ENCODE measurements around the gene TRAFD1.

Gene TRAFD1

GRCh38 chr12:112148031-112148513, 22.7 kb downstream of the TRAFD1 start (continued):
- no peak for TF ChIP-seq ISL1 (CRISPR knock-in tag; IDR thresholded peaks at IDR 0.05)

DNA sequence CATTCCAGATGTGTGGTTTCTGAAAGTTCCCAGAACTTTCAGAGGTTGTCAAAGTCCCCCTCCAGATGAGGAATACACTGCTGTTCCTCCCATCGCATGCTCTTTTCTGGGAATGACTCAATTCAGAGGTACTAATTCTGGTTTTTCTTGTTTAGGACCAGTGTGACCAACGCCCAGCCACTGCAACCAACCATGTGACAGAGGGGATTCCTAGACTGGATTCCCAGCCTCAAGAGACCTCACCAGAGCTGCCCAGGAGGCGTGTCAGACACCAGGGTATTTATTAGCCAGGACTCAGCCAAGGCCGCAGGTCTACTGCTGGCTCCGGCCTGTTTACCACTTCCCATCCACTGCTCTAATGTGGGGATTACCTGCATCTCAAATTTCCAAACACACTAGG, 24.2 kb downstream of the TRAFD1 start:
- ATAC-seq: no peak

DNA sequence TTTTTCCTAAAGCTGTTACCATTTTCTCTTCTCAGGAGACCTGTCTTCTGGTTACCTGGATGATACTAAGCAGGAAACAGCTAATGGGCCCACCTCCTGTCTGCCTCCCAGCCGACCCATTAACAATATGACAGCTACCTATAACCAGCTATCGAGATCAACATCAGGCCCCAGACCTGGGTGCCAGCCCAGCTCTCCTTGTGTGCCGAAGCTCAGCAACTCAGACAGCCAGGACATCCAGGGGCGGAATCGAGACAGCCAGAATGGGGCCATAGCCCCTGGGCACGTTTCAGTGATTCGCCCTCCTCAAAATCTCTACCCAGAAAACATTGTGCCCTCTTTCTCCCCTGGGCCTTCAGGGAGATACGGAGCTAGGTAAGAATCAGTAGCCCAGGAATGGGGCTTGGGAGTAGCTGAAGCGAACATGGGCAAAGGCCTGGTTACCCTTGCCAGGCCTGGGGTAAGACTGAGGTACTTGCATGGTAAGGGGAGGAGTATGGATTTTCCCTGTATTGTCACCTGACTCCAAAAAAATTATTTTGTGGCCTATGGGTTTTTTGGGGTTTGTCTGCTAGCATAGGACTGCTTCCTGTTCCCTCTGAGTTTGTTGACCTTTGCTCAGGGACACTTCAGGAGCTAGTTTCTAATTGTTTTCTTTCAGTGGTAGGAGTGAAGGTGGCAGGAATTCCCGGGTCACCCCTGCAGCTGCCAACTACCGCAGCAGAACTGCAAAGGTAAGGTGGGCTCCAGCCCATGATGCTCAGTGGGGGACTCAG, 26.6 kb downstream of the TRAFD1 start:
- no peak for TF ChIP-seq ZFP3 (CRISPR knock-in tag; IDR thresholded peaks at IDR 0.05)
- no peak for TF ChIP-seq SNAI2 (CRISPR knock-in tag; IDR thresholded peaks at IDR 0.05)
- TF ChIP-seq, protein P1, sequence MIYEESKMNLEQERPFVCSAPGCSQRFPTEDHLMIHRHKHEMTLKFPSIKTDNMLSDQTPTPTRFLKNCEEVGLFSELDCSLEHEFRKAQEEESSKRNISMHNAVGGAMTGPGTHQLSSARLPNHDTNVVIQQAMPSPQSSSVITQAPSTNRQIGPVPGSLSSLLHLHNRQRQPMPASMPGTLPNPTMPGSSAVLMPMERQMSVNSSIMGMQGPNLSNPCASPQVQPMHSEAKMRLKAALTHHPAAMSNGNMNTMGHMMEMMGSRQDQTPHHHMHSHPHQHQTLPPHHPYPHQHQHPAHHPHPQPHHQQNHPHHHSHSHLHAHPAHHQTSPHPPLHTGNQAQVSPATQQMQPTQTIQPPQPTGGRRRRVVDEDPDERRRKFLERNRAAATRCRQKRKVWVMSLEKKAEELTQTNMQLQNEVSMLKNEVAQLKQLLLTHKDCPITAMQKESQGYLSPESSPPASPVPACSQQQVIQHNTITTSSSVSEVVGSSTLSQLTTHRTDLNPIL (CRISPR knock-in tag; IDR thresholded peaks at IDR 0.05; ENCODE audit: low read depth): no peak
- TF ChIP-seq, protein P2, sequence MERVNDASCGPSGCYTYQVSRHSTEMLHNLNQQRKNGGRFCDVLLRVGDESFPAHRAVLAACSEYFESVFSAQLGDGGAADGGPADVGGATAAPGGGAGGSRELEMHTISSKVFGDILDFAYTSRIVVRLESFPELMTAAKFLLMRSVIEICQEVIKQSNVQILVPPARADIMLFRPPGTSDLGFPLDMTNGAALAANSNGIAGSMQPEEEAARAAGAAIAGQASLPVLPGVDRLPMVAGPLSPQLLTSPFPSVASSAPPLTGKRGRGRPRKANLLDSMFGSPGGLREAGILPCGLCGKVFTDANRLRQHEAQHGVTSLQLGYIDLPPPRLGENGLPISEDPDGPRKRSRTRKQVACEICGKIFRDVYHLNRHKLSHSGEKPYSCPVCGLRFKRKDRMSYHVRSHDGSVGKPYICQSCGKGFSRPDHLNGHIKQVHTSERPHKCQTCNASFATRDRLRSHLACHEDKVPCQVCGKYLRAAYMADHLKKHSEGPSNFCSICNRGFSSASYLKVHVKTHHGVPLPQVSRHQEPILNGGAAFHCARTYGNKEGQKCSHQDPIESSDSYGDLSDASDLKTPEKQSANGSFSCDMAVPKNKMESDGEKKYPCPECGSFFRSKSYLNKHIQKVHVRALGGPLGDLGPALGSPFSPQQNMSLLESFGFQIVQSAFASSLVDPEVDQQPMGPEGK (CRISPR knock-in tag; IDR thresholded peaks at IDR 0.05; ENCODE audit: borderline replicate concordance): no peak
- no peak for TF ChIP-seq ZNF70 (CRISPR knock-in tag; IDR thresholded peaks at IDR 0.05)
- TF ChIP-seq ZNF8 (CRISPR knock-in tag; IDR thresholded peaks at IDR 0.05): no peak
- ATAC-seq: no peak

More for the DNA sequence above, 24.2 kb downstream of the TRAFD1 start:
- no peak for TF ChIP-seq TCF4 (CRISPR knock-in tag; IDR thresholded peaks at IDR 0.05; ENCODE audit: borderline replicate concordance)
- no peak for TF ChIP-seq ZNF8 (CRISPR knock-in tag; IDR thresholded peaks at IDR 0.05)
- TF ChIP-seq GLIS3 (CRISPR knock-in tag; IDR thresholded peaks at IDR 0.05): no peak
- TF ChIP-seq, protein P3, sequence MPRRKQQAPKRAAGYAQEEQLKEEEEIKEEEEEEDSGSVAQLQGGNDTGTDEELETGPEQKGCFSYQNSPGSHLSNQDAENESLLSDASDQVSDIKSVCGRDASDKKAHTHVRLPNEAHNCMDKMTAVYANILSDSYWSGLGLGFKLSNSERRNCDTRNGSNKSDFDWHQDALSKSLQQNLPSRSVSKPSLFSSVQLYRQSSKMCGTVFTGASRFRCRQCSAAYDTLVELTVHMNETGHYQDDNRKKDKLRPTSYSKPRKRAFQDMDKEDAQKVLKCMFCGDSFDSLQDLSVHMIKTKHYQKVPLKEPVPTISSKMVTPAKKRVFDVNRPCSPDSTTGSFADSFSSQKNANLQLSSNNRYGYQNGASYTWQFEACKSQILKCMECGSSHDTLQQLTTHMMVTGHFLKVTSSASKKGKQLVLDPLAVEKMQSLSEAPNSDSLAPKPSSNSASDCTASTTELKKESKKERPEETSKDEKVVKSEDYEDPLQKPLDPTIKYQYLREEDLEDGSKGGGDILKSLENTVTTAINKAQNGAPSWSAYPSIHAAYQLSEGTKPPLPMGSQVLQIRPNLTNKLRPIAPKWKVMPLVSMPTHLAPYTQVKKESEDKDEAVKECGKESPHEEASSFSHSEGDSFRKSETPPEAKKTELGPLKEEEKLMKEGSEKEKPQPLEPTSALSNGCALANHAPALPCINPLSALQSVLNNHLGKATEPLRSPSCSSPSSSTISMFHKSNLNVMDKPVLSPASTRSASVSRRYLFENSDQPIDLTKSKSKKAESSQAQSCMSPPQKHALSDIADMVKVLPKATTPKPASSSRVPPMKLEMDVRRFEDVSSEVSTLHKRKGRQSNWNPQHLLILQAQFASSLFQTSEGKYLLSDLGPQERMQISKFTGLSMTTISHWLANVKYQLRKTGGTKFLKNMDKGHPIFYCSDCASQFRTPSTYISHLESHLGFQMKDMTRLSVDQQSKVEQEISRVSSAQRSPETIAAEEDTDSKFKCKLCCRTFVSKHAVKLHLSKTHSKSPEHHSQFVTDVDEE (CRISPR knock-in tag; IDR thresholded peaks at IDR 0.05): no peak
- no peak for TF ChIP-seq CSRNP3 (CRISPR knock-in tag; IDR thresholded peaks at IDR 0.05)
- TF ChIP-seq ZNF565 (CRISPR knock-in tag; conservative IDR thresholded peaks at IDR 0.05; ENCODE audit: low read depth): no peak
- TF ChIP-seq RARB (CRISPR knock-in tag; IDR thresholded peaks at IDR 0.05): no peak
- TF ChIP-seq ESRRG (CRISPR knock-in tag; IDR thresholded peaks at IDR 0.05): no peak
- no peak for TF ChIP-seq PPARA (CRISPR knock-in tag; IDR thresholded peaks at IDR 0.05; ENCODE audit: borderline replicate concordance)
- no peak for TF ChIP-seq ZFP30 (CRISPR knock-in tag; IDR thresholded peaks at IDR 0.05)
- no peak for TF ChIP-seq OSR1 (CRISPR knock-in tag; IDR thresholded peaks at IDR 0.05)

- no peak; the same call in 2 of the 3 replicates for ATAC-seq
- TF ChIP-seq, protein P4, sequence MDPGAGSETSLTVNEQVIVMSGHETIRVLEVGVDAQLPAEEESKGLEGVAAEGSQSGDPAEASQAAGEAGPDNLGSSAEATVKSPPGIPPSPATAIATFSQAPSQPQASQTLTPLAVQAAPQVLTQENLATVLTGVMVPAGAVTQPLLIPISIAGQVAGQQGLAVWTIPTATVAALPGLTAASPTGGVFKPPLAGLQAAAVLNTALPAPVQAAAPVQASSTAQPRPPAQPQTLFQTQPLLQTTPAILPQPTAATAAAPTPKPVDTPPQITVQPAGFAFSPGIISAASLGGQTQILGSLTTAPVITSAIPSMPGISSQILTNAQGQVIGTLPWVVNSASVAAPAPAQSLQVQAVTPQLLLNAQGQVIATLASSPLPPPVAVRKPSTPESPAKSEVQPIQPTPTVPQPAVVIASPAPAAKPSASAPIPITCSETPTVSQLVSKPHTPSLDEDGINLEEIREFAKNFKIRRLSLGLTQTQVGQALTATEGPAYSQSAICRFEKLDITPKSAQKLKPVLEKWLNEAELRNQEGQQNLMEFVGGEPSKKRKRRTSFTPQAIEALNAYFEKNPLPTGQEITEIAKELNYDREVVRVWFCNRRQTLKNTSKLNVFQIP (CRISPR knock-in tag; IDR thresholded peaks at IDR 0.05; ENCODE audit: borderline replicate concordance, low read depth): no peak
- TF ChIP-seq ZFP30 (CRISPR knock-in tag; IDR thresholded peaks at IDR 0.05) (no peak), GLIS3 (CRISPR knock-in tag; IDR thresholded peaks at IDR 0.05) (no peak), ZNF8 (CRISPR knock-in tag; IDR thresholded peaks at IDR 0.05) (no peak), BACH2 (CRISPR knock-in tag; IDR thresholded peaks at IDR 0.05; ENCODE audit: borderline replicate concordance) (no peak), TCF4 (CRISPR knock-in tag; IDR thresholded peaks at IDR 0.05; ENCODE audit: borderline replicate concordance) (no peak), ZC3H10 (CRISPR knock-in tag; IDR thresholded peaks at IDR 0.05) (no peak), ZNF565 (CRISPR knock-in tag; conservative IDR thresholded peaks at IDR 0.05; ENCODE audit: low read depth) (no peak), ZNF70 (CRISPR knock-in tag; IDR thresholded peaks at IDR 0.05) (no peak), SNAI2 (CRISPR knock-in tag; IDR thresholded peaks at IDR 0.05) (no peak), CSRNP3 (CRISPR knock-in tag; IDR thresholded peaks at IDR 0.05) (no peak), ARNTL (CRISPR knock-in tag; IDR thresholded peaks at IDR 0.05; ENCODE audit: borderline replicate concordance, low read depth) (no peak)
Observed at GRCh38 chr12:112153181-112153892, 28.0 kb downstream of the TRAFD1 start.
